ENCODE data around the gene SPON1. TPM values are rescaled to one million over a fixed set of nuclear protein-coding genes. Genes with fewer than 3 reads are reported as not detected.

Gene SPON1
- total and polyA plus RNA-seq, 12 donors: 2.7 to 116 (median 34.4) TPM

GRCh38 chr11:14007566-14007965 is 45.0 kb downstream of the SPON1 start:
- no peak for DNase-seq
- H3K4me3 ChIP-seq: no peak overlapping the region
- no peaks in the 10 kb centered on the region for H3K4me1 ChIP-seq (replicated peaks in 1 of 2)
- no peaks in the 10 kb centered on the region for H3K9me3 ChIP-seq (replicated peaks in 1 of 3)
- no peak overlapping the region for H3K27ac ChIP-seq
- no peak for TF ChIP-seq CTCF (IDR thresholded peaks at IDR 0.05)
- no peak for TF ChIP-seq POLR2A (IDR thresholded peaks at IDR 0.05)
- no peaks in the 10 kb centered on the region for H3K27me3 ChIP-seq
- WGBS, 4 donors: 88 to 96% (median 91%) methylated on average over 6 of the region's 6 CpGs
- no peaks in the 10 kb centered on the region for H3K36me3 ChIP-seq (replicated peaks in 1 of 2)
- intact Hi-C loops (cut with DNase I): no loop called here

- intact Hi-C loops (cut with DNase I): no loop called here
- TF ChIP-seq CTCF (IDR thresholded peaks at IDR 0.05) (no peak), POLR2A (IDR thresholded peaks at IDR 0.05) (no peak)
- WGBS, 4 donors: 49 to 52% (median 50%) methylated on average over 3 of the region's 3 CpGs
- no peak overlapping the region for H3K4me3 ChIP-seq
- no peaks in the 10 kb centered on the region for H3K9me3 ChIP-seq (replicated peaks in 1 of 3)
- no peaks in the 10 kb centered on the region for H3K27me3 ChIP-seq
- no peaks in the 10 kb centered on the region for H3K36me3 ChIP-seq (replicated peaks in 1 of 2)
- peaks cover 4 to 7% of the 10 kb centered on the region in 2 donors for H3K4me1 ChIP-seq (replicated peaks in 1 of 2)
- H3K27ac ChIP-seq: no peak overlapping the region
- DNase-seq: no peak
These were observed 48.1 kb downstream of the SPON1 start for GRCh38 chr11:14010665-14011064.

GRCh38 chr11:14012846-14013245 is 50.3 kb downstream of the SPON1 start:
- TF ChIP-seq CTCF (IDR thresholded peaks at IDR 0.05): no peak
- no peak for DNase-seq
- Histone ChIP-seq H3K4me1 (replicated peaks in 1 of 2) (peaks cover 9 to 13% of the 10 kb centered on the region in 2 donors), H3K36me3 (replicated peaks in 1 of 2) (no peaks in the 10 kb centered on the region), H3K27me3 (no peaks in the 10 kb centered on the region), H3K27ac (no peak overlapping the region), H3K9me3 (replicated peaks in 1 of 3) (no peaks in the 10 kb centered on the region), H3K4me3 (no peak overlapping the region)
- WGBS, 4 donors: 85 to 88% (median 86%) methylated on average over 4 of the region's 4 CpGs
- intact Hi-C loops (cut with DNase I): no loop called here

GRCh38 chr11:14015711-14016110 is 53.2 kb downstream of the SPON1 start:
- Histone ChIP-seq H3K27ac (peak overlapping the region in 2 of 5 donors; percentile 22 to 51), H3K36me3 (replicated peaks in 1 of 2) (no peaks in the 10 kb centered on the region), H3K4me1 (replicated peaks in 1 of 2) (peaks cover 9 to 13% of the 10 kb centered on the region in 2 donors), H3K9me3 (replicated peaks in 1 of 3) (no peaks in the 10 kb centered on the region), H3K4me3 (no peak overlapping the region), H3K27me3 (no peaks in the 10 kb centered on the region)
- intact Hi-C loops (cut with DNase I): no loop called here
- TF ChIP-seq POLR2A (IDR thresholded peaks at IDR 0.05) (no peak), CTCF (IDR thresholded peaks at IDR 0.05) (no peak)
- 26 to 35% (median 30%) methylated on average over 4 of the region's 4 CpGs for WGBS, 4 donors
- DNase-seq: peak; percentile 29 to 72 (median 63)
